ENCODE data around the gene LRP1. TPM values are rescaled to one million over a fixed set of nuclear protein-coding genes. Genes with fewer than 3 reads are reported as not detected.

The LRP1 gene
- total RNA-seq, 1 experiment from 2014 or later, result 0.56 TPM

GRCh38 chr12:57255916-57256315, 127.6 kb downstream of the LRP1 start:
- Histone ChIP-seq H2AFZ (ENCODE audit: low read length) (no peak overlapping the region), H3K4me3 (ENCODE audit: low read length) (no peak overlapping the region), H3K9ac (ENCODE audit: low read length) (no peak overlapping the region), H3K9me3 (ENCODE audit: low read length) (no peaks in the 10 kb centered on the region), H3K27ac (ENCODE audit: low read length) (no peak overlapping the region), H3K4me2 (ENCODE audit: low read depth, low read length, poor library complexity, severe bottlenecking) (no peak overlapping the region), H3K4me1 (ENCODE audit: low read length) (no peaks in the 10 kb centered on the region), H3K79me2 (ENCODE audit: low read length) (no peaks in the 10 kb centered on the region), H3K9me2 (replicated peaks; ENCODE audit: insufficient read depth, low read length) (no peaks in the 10 kb centered on the region), H4K20me1 (ENCODE audit: insufficient read depth, low read depth, low read length) (no peaks in the 10 kb centered on the region), H3K36me3 (ENCODE audit: insufficient read depth, low read length) (peaks cover 15% of the 10 kb centered on the region; the same call in 1 of the 2 replicates), H3K27me3 (ENCODE audit: low read length) (no peaks in the 10 kb centered on the region)
- no peak for DNase-seq

GRCh38 chr12:57258977-57259970, 131.0 kb downstream of the LRP1 start:
- H3K27me3 ChIP-seq (ENCODE audit: low read length), result no peaks in the 10 kb centered on the region
- no peak overlapping the region for H3K4me2 ChIP-seq (ENCODE audit: low read depth, low read length, poor library complexity, severe bottlenecking)
- peaks cover 19% of the 10 kb centered on the region; the same call in 1 of the 2 replicates for H3K36me3 ChIP-seq (ENCODE audit: insufficient read depth, low read length)

GRCh38 chr12:57260366-57260765, 132.1 kb downstream of the LRP1 start:
- Histone ChIP-seq H3K79me2 (ENCODE audit: low read length) (no peaks in the 10 kb centered on the region), H2AFZ (ENCODE audit: low read length) (no peak overlapping the region), H3K4me2 (ENCODE audit: low read depth, low read length, poor library complexity, severe bottlenecking) (no peak overlapping the region), H3K9ac (ENCODE audit: low read length) (no peak overlapping the region), H3K36me3 (ENCODE audit: insufficient read depth, low read length) (peaks cover 19% of the 10 kb centered on the region; the same call in 1 of the 2 replicates), H3K4me1 (ENCODE audit: low read length) (peaks cover 4% of the 10 kb centered on the region), H3K9me3 (ENCODE audit: low read length) (no peaks in the 10 kb centered on the region), H3K27ac (ENCODE audit: low read length) (no peak overlapping the region), H3K27me3 (ENCODE audit: low read length) (no peaks in the 10 kb centered on the region), H4K20me1 (ENCODE audit: insufficient read depth, low read depth, low read length) (no peaks in the 10 kb centered on the region), H3K4me3 (ENCODE audit: low read length) (no peak overlapping the region), H3K9me2 (replicated peaks; ENCODE audit: insufficient read depth, low read length) (no peaks in the 10 kb centered on the region)
- no peak for DNase-seq

More at GRCh38 chr12:57258977-57259970, 131.0 kb downstream of the LRP1 start:
- Histone ChIP-seq H3K27ac (ENCODE audit: low read length) (no peak overlapping the region), H3K4me3 (ENCODE audit: low read length) (no peak overlapping the region), H2AFZ (ENCODE audit: low read length) (no peak overlapping the region), H3K9ac (ENCODE audit: low read length) (no peak overlapping the region), H3K9me3 (ENCODE audit: low read length) (no peaks in the 10 kb centered on the region), H3K4me1 (ENCODE audit: low read length) (peaks cover 4% of the 10 kb centered on the region), H3K9me2 (replicated peaks; ENCODE audit: insufficient read depth, low read length) (no peaks in the 10 kb centered on the region), H3K79me2 (ENCODE audit: low read length) (no peaks in the 10 kb centered on the region), H4K20me1 (ENCODE audit: insufficient read depth, low read depth, low read length) (no peaks in the 10 kb centered on the region)
- no peak for DNase-seq

- Histone ChIP-seq H3K79me2 (ENCODE audit: low read length) (no peaks in the 10 kb centered on the region), H3K4me3 (ENCODE audit: low read length) (no peak overlapping the region), H4K20me1 (ENCODE audit: insufficient read depth, low read depth, low read length) (no peaks in the 10 kb centered on the region), H3K9me3 (ENCODE audit: low read length) (no peaks in the 10 kb centered on the region), H3K4me1 (ENCODE audit: low read length) (peaks cover 4% of the 10 kb centered on the region), H3K27me3 (ENCODE audit: low read length) (no peaks in the 10 kb centered on the region), H3K4me2 (ENCODE audit: low read depth, low read length, poor library complexity, severe bottlenecking) (no peak overlapping the region), H2AFZ (ENCODE audit: low read length) (no peak overlapping the region), H3K27ac (ENCODE audit: low read length) (no peak overlapping the region), H3K9ac (ENCODE audit: low read length) (no peak overlapping the region), H3K36me3 (ENCODE audit: insufficient read depth, low read length) (peaks cover 15% of the 10 kb centered on the region; the same call in 1 of the 2 replicates), H3K9me2 (replicated peaks; ENCODE audit: insufficient read depth, low read length) (no peaks in the 10 kb centered on the region)
- no peak for DNase-seq
These were observed 133.2 kb downstream of the LRP1 start for GRCh38 chr12:57261428-57261865.

- no peak overlapping the region for H2AFZ ChIP-seq (ENCODE audit: low read length)
- no peaks in the 10 kb centered on the region for H3K79me2 ChIP-seq (ENCODE audit: low read length)
- no peaks in the 10 kb centered on the region for H3K9me3 ChIP-seq (ENCODE audit: low read length)
- DNase-seq, result no peak
- H3K9ac ChIP-seq (ENCODE audit: low read length), result no peak overlapping the region
- no peaks in the 10 kb centered on the region for H3K9me2 ChIP-seq (replicated peaks; ENCODE audit: insufficient read depth, low read length)
- no peak overlapping the region for H3K4me3 ChIP-seq (ENCODE audit: low read length)
- peaks cover 11% of the 10 kb centered on the region; the same call in 1 of the 2 replicates for H3K36me3 ChIP-seq (ENCODE audit: insufficient read depth, low read length)
- no peaks in the 10 kb centered on the region for H4K20me1 ChIP-seq (ENCODE audit: insufficient read depth, low read depth, low read length)
- no peak overlapping the region for H3K4me2 ChIP-seq (ENCODE audit: low read depth, low read length, poor library complexity, severe bottlenecking)
- H3K27ac ChIP-seq (ENCODE audit: low read length), result no peak overlapping the region
- H3K4me1 ChIP-seq (ENCODE audit: low read length), result peaks cover 4% of the 10 kb centered on the region
- H3K27me3 ChIP-seq (ENCODE audit: low read length), result no peaks in the 10 kb centered on the region
These were observed 134.0 kb downstream of the LRP1 start for GRCh38 chr12:57262126-57262822.

Small RNA genes within 50 kb of the gene (small RNA-seq; reads per million reads assigned to genes)
- not detected for gene MIR1228

Other genes with a start within 250 kb of the LRP1 start
- gene SDR9C7, start 194.1 kb upstream of the LRP1 start, total RNA-seq (2014; rRNA removed; shearing (Covaris generic); ENCODE audit: low replicate concordance), result not detected in 2 replicates
- 0.11 TPM in 1 of 2 replicates, not detected in the other for gene RDH16, start 170.9 kb upstream of the LRP1 start, total RNA-seq (2014; rRNA removed; shearing (Covaris generic); ENCODE audit: low replicate concordance)
- 10.0 and 10.7 TPM in 2 replicates for gene ZBTB39, start 121.9 kb upstream of the LRP1 start, total RNA-seq (2014; rRNA removed; shearing (Covaris generic); ENCODE audit: low replicate concordance)
- not detected in 2 replicates for gene TAC3, start 112.0 kb upstream of the LRP1 start, total RNA-seq (2014; rRNA removed; shearing (Covaris generic); ENCODE audit: low replicate concordance)
- gene MYO1A, start 78.4 kb upstream of the LRP1 start, total RNA-seq (2014; rRNA removed; shearing (Covaris generic); ENCODE audit: low replicate concordance), result 0.11 and 3.8 TPM in 2 replicates
- 34.2 and 59.6 TPM in 2 replicates for gene NEMP1, start 49.7 kb upstream of the LRP1 start, total RNA-seq (2014; rRNA removed; shearing (Covaris generic); ENCODE audit: low replicate concordance)
- gene NAB2, start 39.4 kb upstream of the LRP1 start, total RNA-seq (2014; rRNA removed; shearing (Covaris generic); ENCODE audit: low replicate concordance), result 19.4 and 38.0 TPM in 2 replicates
- 116 and 140 TPM in 2 replicates for gene STAT6, start 17.1 kb upstream of the LRP1 start, total RNA-seq (2014; rRNA removed; shearing (Covaris generic); ENCODE audit: low replicate concordance)
- not detected in 2 replicates for gene LRP1-AS, start 19.1 kb downstream of the LRP1 start, total RNA-seq (2014; rRNA removed; shearing (Covaris generic); ENCODE audit: low replicate concordance)
- 2.9 and 4.2 TPM in 2 replicates for gene NXPH4, start 88.3 kb downstream of the LRP1 start, total RNA-seq (2014; rRNA removed; shearing (Covaris generic); ENCODE audit: low replicate concordance)
- gene SHMT2, start 101.2 kb downstream of the LRP1 start, total RNA-seq (2014; rRNA removed; shearing (Covaris generic); ENCODE audit: low replicate concordance), result 399 and 449 TPM in 2 replicates
- 5.9 and 7.8 TPM in 2 replicates for gene STAC3, start 122.7 kb downstream of the LRP1 start, total RNA-seq (2014; rRNA removed; shearing (Covaris generic); ENCODE audit: low replicate concordance)